RKO (cell line): ENCODE measurements around the gene FXR1.
A peak's percentile ranks its signal among the peaks of the same experiment; 100 is the strongest.
"Not testable (repeated sequence)": the region's sequence is repeated elsewhere in the genome, so short reads cannot be mapped to it uniquely, and the experiment has no call there.

Source experiments
- DNase-seq: peaks from one replicate; pipeline ENCODE4 v3.0.0-alpha.2; 2016; ENCODE audit warnings: low spot score

The FXR1 gene

GRCh38 chr3:180912304-180913296, at the start of gene FXR1:
FXR1 (plus strand) TSS chr3:180912670; CDS start chr3:180912686, 16 bp downstream.
- DNase-seq, result peak; percentile 92

DNA sequence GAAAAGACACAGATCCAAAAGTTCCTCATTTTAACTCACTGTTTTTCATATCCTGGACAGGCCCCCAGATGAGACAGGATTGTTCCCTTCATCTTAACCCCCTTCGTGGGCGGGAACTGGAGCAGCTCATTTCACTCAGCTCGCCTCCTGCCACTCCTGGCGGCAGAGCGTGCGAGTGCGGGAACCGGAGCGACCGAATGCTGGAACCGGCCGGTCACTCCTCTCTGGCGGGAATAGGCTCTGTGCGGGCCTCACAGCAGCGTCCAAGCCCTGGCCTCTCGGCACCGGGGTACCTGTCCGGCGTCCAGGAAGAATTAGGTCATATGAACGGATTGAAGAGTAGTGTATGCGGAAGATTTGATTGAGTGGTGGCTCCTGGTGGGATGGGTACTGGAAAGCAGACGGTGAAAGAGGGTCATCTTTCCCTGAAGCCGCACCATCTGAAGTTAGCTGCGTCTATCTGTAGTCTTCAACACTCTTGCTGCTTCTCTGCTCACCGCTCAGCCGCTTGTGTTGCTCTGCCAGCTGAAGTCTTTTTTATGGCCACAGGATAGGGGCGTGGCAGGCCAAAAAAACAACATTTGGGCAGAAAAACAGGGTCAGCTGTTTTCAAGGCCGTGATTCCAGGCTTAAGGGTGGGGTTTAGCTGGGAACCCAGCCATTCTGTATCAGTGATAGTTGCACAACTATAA, 42.3 kb upstream of the FXR1 start:
- no peak for DNase-seq

DNA sequence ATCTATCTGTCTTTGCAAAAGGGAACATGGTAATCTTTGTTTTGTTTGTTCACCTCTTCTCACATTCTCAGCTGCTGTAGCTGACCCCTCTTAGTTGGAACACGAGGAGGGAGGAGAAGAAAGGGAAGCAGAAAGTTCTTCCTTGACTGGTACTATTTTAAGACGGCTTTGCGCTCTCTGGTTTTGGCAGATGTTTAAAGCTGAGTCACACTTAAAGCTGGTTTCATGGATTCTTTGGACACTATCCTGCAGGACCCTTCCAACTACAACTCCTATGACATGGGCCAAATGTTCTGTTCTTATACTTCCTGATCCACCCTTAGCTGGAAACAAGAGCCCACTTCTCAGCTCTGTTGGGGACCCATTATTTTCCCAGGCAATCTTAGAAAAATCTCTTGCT, 40.6 kb upstream of the FXR1 start:
- no peak for DNase-seq

- not testable (repeated sequence) for DNase-seq
Measured at GRCh38 chr3:180872430-180872829, 40.0 kb upstream of the FXR1 start.

DNA sequence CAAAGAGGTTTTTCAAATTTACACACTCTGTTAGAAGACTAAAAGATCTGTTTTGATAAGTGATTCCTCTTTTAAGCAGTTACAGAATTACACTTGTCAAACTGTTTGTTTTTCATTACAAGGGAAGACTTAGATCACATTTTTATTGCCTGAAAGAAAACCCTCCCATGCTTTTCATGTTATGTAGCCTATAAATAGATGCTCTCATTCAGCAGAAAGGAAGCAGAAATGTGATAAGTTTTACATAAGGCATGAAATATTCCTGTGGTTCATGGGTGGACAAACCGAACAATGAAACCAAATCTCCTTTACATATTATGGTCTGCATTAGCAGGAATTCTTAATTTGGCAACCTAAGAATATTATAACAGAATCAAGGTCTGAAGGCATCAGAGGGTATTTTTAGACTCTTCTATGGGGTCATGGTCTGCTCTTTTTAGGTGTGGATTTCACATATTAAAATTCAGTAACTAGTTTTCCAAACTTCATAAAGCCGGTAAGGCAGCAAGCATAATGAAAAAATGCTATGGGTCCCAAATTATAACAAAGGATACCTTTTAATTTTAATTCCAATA, 37.3 kb upstream of the FXR1 start:
- no peak for DNase-seq

GRCh38 chr3:180881065-180881801, 31.2 kb upstream of the FXR1 start:
- no peak for DNase-seq

DNA sequence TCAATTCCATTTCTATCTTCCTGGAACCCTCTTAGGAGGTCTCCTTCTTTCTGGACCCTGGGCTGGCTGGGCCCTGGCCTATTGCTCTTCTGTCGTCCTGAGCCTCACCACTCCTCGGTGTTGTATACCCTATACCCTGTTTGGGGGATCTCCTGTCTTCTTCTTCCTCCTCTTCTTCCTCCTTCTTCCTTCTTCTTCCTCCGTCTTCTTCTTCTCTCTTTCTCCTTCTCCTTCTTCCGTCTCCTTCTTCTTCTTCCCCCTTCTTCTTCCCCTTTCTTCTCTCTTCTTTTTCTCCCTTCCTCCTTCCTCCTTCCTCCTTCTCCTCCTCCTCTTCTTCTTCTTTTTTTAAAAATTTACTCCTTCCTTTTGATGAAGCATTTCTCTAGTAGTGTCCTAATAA, 30.4 kb upstream of the FXR1 start:
- DNase-seq, result no peak

DNA sequence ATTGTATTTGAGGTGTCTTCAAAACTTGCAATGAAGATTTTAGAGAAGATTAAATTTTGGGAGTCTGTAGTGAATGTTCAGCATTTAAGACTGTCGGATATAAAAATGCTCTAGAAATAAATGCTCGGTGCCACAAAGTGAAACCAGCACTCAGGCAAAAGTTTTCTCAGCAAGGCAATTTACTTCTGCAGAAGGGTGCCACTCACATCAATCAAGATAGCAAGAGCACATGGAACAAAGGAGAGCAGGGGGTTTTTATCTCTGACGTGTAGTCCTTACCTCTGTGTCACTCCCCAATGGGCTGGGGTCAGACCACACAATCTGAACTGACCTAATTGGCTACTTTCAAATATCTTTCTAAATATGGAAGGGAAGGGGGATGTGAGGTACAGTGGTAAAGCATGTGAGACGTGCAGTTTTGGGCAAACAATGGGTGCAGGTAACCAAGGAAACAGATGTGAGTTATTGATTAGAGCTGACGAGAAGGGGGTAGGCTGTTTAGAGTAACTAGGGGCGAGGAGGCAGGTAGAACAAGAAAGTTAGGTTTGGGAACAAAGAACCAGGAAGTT, 23.4 kb upstream of the FXR1 start:
- no peak for DNase-seq

DNA sequence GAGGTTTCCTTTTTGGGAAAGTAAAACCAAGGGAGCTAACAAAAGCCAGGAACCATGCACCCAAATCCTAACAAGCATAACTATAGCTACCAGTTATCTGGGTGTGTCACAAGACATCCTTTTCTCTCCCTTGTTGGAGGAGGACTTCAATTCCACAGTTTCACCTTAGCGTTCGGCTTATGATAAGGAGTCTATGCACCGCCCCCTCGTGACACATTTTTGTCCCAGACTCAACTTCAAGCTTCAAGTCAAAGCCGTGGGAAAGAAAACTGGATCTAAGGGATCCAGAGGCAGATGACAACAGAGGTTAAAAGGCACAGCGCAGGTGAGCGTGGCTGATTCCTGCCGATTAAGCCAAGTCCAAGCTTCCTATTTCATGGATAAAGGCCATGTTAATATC, 13.9 kb upstream of the FXR1 start:
- no peak for DNase-seq

GRCh38 chr3:180909369-180910127, 2.9 kb upstream of the FXR1 start:
- DNase-seq, result no peak

DNA sequence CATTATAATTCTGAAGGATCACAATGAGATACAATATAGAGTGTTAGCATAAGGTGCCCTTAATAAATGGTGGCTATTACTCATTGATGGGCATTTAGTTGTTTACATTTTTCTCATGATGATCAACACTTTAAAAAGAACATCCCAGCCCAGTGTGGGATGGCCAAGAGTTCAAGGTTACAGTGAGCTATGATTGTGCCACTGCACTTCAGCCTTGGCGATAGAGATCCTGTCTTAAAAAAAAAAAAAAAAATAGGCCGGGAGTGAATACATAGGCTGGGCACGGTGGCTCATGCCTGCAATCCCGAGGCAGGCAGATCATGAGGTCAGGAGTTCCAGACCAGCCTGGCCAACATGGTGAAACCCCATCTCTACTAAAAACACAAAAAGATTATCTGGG, 1.6 kb upstream of the FXR1 start:
- no peak for DNase-seq

- DNase-seq, result no peak
Measured at GRCh38 chr3:180911876-180912303, 580 bp upstream of the FXR1 start.

DNA sequence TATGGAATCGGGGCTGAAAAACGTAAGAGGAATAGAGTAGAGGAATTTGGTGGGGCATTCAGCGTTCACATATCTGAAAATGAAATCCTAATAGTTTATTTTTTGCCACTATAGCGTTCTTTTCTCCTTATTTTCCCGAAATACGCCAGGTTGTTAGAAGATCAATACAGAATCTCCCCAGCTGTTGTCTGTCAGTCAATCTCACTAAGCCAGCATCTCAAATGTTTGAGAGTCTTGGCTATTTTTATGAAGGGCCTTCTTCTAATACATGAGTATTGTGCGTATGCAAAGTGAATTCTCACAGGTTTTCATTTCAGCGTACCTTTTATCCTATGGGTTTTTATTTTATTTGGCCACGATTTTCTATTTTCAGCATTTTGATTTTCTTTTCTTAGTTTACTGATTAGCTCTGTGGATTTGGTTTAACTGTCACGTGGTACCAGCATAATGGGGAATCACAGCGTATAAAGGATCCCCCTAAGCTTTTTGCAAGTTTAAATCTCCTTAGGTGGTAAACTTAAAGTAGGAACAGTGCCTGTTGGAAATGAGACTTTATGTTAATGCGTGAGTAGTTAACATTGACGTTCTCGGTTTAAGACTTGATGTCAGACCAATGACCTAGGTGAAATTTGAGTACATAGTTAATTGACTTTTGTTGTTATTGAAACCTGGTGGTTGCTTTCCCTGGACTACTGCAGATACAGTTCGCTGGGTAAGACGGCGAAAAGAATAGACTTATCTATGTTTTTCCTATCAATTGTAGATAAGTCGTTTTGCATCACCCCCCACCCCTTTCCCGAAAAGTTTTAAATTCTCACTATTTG, 1.3 kb downstream of the FXR1 start:
- peak; percentile 43 for DNase-seq

- DNase-seq, result no peak
Measured at GRCh38 chr3:180918542-180918941, 6.1 kb downstream of the FXR1 start.

DNA sequence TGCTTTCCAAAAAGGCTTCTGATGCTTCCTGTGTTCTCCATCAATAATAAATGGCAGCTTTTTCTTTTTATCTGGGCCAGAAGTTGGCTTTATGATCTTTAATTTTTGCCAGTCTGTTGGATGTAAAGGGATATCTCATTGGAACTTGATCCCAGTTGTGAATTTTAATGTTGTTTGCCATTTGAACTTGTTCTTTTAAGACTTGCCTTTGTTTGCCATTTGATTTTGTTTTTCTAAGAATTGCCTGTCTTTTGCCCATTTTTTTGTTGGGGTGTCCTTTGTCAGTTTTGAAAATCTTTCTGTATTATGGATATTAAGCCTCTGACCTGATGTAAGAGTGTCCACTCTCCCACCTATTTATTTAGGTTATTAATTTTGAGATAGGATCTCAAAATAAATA, 9.8 kb downstream of the FXR1 start:
- DNase-seq, result no peak

- no peak for DNase-seq
Measured at GRCh38 chr3:180923561-180923960, 11.1 kb downstream of the FXR1 start.

GRCh38 chr3:180926526-180926925, 14.1 kb downstream of the FXR1 start:
- DNase-seq, result no peak

GRCh38 chr3:180929376-180929775, 16.9 kb downstream of the FXR1 start:
- no peak for DNase-seq

GRCh38 chr3:180930526-180930925, 18.1 kb downstream of the FXR1 start:
- no peak for DNase-seq

DNA sequence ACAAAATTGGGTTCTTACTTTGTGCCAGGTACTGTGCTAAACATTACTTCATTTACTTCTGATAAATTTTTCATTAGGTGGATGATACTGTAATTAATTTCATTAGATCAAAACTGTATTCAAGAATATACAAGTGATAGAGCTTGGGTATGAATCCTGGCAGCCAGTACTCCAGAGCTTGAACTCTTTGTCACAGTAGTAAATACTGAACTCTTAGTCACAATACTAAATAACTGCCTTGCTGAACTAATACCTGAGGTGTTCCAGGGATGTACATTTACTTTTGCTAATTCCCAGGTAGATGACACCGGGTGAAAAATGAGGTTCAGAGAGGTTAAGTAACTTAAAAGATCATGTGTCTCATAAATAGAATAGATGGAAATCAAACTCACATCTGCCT, 20.3 kb downstream of the FXR1 start:
- no peak for DNase-seq
